ENCODE measurements around the gene WDR37. TPM values are rescaled to one million over a fixed set of nuclear protein-coding genes. Genes with fewer than 3 reads are reported as not detected.

Gene WDR37
- total RNA-seq, 4 donors from 2014 or later: 9.4 to 18.9 (median 11.9) TPM

- TF ChIP-seq POLR2A (IDR thresholded peaks at IDR 0.05) (peak in 1 of 2 donors; percentile 59), CTCF (IDR thresholded peaks at IDR 0.05) (no peak)
- intact Hi-C loops (cut with DNase I; ENCODE audit: low total_unique reads): no loop called here
- WGBS, 2 donors: 0 to 1% methylated on average over 20 to 50 of the region's 83 CpGs
- peak; percentile 97 to 99 for DNase-seq (ENCODE audit: low spot score in 2 of 2)
- H3K4me3 ChIP-seq (ENCODE audit: low read depth, poor library complexity, severe bottlenecking): peak within 1 kb of the TSS; percentile 69
Measured at GRCh38 chr10:1048732-1049424, 7.3 kb upstream of the WDR37 start, which contains the start of gene IDI1. Gene IDI1, minus strand, starts transcription at chr10:1049119. Its CDS starts 116 bp downstream, at chr10:1049003.

GRCh38 chr10:1049425-1049958 is 6.7 kb upstream of the WDR37 start:
- intact Hi-C loops (cut with DNase I; ENCODE audit: low total_unique reads): no loop called here
- H3K4me3 ChIP-seq (ENCODE audit: low read depth, poor library complexity, severe bottlenecking): peak overlapping the region; percentile 45
- WGBS, 2 donors: 0 to 1% methylated on average over 27 to 32 of the region's 34 CpGs
- no peak for DNase-seq (ENCODE audit: low spot score in 2 of 2)
- TF ChIP-seq POLR2A (IDR thresholded peaks at IDR 0.05): no peak
- no peak for TF ChIP-seq CTCF (IDR thresholded peaks at IDR 0.05)

- WGBS, 2 donors: 37 to 43% methylated on average over 5 of the region's 5 CpGs
- DNase-seq (ENCODE audit: low spot score in 2 of 2): no peak
- intact Hi-C loops (cut with DNase I; ENCODE audit: low total_unique reads): no loop called here
- TF ChIP-seq POLR2A (IDR thresholded peaks at IDR 0.05) (no peak), CTCF (IDR thresholded peaks at IDR 0.05) (no peak)
- H3K4me3 ChIP-seq (ENCODE audit: low read depth, poor library complexity, severe bottlenecking): no peak overlapping the region
Measured at GRCh38 chr10:1050145-1050544, 6.0 kb upstream of the WDR37 start.

GRCh38 chr10:1050554-1050953 is 5.6 kb upstream of the WDR37 start:
- WGBS, 2 donors: 52 to 53% methylated on average over 4 of the region's 4 CpGs
- no peak overlapping the region for H3K4me3 ChIP-seq (ENCODE audit: low read depth, poor library complexity, severe bottlenecking)
- intact Hi-C loops (cut with DNase I; ENCODE audit: low total_unique reads): no loop called here
- TF ChIP-seq POLR2A (IDR thresholded peaks at IDR 0.05): no peak
- no peak for TF ChIP-seq CTCF (IDR thresholded peaks at IDR 0.05)
- DNase-seq (ENCODE audit: low spot score in 2 of 2): peak in 1 of 2 donors; percentile 45

GRCh38 chr10:1054684-1055083 is 1.5 kb upstream of the WDR37 start:
- TF ChIP-seq POLR2A (IDR thresholded peaks at IDR 0.05): no peak
- TF ChIP-seq CTCF (IDR thresholded peaks at IDR 0.05): no peak
- WGBS, 2 donors: 23 to 38% methylated on average over 6 of the region's 6 CpGs
- intact Hi-C loops (cut with DNase I; ENCODE audit: low total_unique reads): no loop called here
- no peak overlapping the region for H3K4me3 ChIP-seq (ENCODE audit: low read depth, poor library complexity, severe bottlenecking)
- DNase-seq (ENCODE audit: low spot score in 2 of 2): no peak

Measured in lower leg skin (tissue), 4 donors.